Erythroblast (primary cell): ENCODE data around the gene PACS1.

Experiments used
- GATA1 ChIP-seq: IDR thresholded peaks from 2 replicates; pipeline ENCODE4 v1.6.1; 2011; ENCODE audit warnings: low read depth, mild to moderate bottlenecking, control low read depth, low read length, moderate library complexity
- POLR2A ChIP-seq: IDR thresholded peaks from 2 replicates; pipeline ENCODE4 v1.6.1; 2011; ENCODE audit warnings: mild to moderate bottlenecking, low read length

GRCh38 chr11:66059966-66060680 is 9.9 kb upstream of the PACS1 start:
- TF ChIP-seq POLR2A, result no peak
- no peak for TF ChIP-seq GATA1
